Epidermal melanocyte (primary cell): ENCODE data around the gene CD4.
A peak's percentile ranks its signal among the peaks of the same experiment; 100 is the strongest.
"Not testable (repeated sequence)": the region's sequence is repeated elsewhere in the genome, so short reads cannot be mapped to it uniquely, and the experiment has no call there.

Source experiments
- DNase-seq: peaks from one replicate; pipeline ENCODE4 v3.0.0; 2011; ENCODE audit warnings: low spot score; ENCODE audit not compliant: insufficient read length

The CD4 gene

DNA sequence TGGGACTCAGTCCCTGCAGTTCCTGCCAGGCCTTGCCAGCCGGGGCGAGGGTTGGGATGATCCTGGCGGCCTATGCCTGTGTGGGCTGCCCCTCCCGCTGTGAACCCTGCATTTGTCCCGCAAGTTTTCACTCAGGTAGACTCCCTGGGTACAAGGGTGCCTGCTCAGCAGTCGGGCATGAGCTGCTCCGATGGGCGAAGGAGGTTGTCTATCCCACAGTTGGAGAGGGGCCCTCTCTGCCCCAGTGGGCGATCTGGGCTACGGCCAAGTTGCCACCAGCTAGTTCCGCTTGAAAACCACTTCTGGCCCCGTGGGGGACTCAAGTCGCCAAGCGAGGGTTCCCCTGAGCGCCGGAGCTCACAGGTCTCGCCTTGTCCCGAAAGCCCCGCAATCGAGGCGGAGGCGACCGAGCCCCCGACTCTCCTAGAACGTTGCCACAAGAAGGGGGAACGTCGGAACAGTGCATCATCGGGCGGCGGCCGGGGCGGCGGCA is 77.6 kb downstream of the CD4 start:
- no peak for DNase-seq

DNA sequence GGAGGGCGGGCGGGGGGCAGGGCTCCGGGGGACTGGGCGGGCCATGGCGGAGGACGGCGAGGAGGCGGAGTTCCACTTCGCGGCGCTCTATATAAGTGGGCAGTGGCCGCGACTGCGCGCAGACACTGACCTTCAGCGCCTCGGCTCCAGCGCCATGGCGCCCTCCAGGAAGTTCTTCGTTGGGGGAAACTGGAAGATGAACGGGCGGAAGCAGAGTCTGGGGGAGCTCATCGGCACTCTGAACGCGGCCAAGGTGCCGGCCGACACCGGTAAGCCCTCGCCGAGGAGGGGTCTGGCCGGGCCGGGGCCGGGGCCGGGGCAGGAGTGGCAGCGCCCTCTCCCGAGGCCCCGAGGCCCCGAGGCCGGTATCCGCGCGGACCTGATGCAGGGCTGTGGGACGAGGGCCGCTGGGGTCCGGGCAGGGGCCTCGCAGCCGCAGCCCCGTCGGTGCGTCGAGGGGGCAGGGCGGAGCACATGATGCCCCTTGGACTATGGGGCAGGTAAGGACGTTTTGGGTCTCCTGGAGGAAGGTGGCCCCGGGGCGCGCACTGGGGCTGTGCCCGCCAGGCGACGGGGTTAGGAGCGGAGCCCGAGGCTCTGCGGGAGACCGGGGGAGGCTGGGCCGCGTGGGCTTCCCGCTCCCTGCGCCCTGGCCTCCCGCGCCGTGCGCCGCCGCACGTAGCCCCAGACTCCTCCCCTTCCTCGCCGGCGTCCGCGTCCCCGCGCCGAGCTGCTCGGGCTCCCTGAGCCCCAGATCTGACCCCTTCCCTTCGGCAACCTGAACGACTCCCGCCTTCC is 78.3 kb downstream of the CD4 start, which contains the start of gene TPI1:
TPI1 (plus strand) TSS at position 119 of the 798 bp plus-strand sequence; CDS start at position 155, 36 bp downstream.
- DNase-seq, result peak; percentile 82

DNA sequence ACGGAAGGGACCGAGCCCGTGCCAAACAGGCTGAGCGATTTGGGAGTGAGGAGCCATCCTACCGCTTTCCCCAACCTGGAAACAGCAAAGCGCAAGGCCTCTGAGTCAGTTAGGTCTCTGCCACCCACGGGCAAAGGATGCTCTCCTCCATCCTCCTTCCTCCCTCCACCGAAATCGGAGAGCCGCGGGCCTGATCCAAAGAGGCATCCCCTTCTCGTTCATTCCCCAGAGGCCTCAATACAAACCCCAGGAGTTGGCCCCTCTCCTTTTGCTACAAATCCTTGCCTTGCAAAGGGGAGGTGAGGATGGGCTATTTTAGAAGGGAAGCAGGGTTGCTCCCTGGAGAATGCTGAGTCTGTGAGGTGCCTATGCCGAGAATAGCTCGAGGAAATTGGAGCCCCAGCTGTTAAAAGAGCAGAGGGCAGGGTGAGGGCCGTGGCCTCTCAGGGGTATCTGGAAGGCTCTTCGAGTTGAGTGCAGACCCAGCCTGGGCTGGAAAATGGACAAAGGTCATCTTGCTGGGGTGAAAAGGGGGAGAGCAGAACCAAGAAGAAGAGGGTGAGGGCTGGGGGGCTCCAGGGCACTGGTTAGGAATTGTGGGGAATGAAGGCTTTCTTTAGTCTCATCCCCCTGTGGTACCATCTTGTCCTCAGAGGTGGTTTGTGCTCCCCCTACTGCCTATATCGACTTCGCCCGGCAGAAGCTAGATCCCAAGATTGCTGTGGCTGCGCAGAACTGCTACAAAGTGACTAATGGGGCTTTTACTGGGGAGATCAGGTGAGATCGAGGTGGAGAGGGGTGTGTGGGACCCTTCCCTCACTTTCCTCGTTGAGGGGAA is 79.1 kb downstream of the CD4 start:
- no peak for DNase-seq

DNA sequence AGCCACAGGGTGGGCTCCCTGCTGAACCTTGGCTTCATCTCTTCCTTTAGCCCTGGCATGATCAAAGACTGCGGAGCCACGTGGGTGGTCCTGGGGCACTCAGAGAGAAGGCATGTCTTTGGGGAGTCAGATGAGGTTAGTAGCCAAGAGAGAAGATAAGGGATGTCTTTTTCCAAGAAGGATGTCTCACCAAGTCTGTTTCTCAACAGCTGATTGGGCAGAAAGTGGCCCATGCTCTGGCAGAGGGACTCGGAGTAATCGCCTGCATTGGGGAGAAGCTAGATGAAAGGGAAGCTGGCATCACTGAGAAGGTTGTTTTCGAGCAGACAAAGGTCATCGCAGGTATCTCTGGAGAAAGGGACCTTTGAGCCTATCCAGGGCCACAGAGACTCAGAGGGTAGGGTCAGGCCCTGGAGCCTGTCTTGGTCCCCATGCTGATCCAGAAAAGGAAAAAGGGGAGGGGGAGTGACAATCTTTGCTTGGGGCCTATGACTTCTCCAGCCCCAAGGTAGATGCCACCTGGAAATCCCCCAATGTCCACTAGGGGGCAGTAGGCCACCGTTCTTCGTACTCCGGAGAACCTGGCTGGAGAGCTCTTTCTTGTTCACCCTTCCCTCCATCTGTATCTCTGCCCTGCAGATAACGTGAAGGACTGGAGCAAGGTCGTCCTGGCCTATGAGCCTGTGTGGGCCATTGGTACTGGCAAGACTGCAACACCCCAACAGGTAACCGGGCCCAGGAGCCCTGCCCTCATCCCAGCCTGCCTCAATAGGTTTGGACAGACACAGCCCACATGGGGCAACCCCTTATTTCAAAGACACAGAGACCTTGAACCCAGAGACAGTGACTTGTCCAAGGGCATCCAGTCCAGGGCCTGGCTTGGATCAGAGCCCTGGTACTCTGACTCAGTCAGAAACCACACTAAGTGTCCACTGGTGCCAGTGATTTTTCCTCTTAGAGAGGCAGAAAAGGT is 80.0 kb downstream of the CD4 start:
- peak; percentile 81 for DNase-seq

DNA sequence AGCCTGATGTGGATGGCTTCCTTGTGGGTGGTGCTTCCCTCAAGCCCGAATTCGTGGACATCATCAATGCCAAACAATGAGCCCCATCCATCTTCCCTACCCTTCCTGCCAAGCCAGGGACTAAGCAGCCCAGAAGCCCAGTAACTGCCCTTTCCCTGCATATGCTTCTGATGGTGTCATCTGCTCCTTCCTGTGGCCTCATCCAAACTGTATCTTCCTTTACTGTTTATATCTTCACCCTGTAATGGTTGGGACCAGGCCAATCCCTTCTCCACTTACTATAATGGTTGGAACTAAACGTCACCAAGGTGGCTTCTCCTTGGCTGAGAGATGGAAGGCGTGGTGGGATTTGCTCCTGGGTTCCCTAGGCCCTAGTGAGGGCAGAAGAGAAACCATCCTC is 81.0 kb downstream of the CD4 start:
- not testable (repeated sequence) for DNase-seq
